ENCODE data around the gene CYB5D1.
"Not testable (repeated sequence)": the region's sequence is repeated elsewhere in the genome, so short reads cannot be mapped to it uniquely, and the experiment has no call there.

The CYB5D1 gene

DNA sequence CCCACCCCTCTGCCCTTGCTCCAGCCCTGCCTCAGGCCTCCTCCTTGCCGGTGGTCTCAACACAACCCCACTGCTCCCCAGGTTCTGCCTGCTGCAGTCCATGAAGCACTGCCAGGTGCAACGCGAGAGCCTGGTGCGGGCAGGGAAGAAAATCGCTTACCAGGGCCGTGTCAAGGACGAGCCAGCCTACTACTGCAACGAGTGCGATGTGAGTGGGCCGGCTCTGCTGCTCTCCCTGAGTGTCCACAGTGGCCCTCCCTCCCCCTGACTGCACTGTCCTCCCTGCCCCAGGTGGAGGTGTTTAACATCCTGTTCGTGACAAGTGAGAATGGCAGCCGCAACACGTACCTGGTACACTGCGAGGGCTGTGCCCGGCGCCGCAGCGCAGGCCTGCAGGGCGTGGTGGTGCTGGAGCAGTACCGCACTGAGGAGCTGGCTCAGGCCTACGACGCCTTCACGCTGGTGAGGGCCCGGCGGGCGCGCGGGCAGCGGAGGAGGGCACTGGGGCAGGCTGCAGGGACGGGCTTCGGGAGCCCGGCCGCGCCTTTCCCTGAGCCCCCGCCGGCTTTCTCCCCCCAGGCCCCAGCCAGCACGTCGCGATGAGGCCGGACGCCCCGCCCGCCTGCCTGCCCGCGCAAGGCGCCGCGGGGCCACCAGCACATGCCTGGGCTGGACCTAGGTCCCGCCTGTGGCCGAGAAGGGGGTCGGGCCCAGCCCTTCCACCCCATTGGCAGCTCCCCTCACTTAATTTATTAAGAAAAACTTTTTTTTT is 4.7 kb upstream of the CYB5D1 start:
- no peaks in the 10 kb centered on the region for H3K9me3 Mint-ChIP-seq
- no peak overlapping the region for H3K4me3 Mint-ChIP-seq
- H3K27ac Mint-ChIP-seq = no peak overlapping the region
- CTCF ChIA-PET = interaction anchor here (1.3 to 2.5 kb wide), 2 partner anchors 8 to 110 kb away, joined by 3 to 10 read pairs; no protein-coding TSS in a partner anchor
- no peak for DNase-seq
- peaks cover 13% of the 10 kb centered on the region for H3K36me3 Mint-ChIP-seq
- no peaks in the 10 kb centered on the region for H3K27me3 Mint-ChIP-seq
- H3K4me1 Mint-ChIP-seq = peaks cover 33% of the 10 kb centered on the region

DNA sequence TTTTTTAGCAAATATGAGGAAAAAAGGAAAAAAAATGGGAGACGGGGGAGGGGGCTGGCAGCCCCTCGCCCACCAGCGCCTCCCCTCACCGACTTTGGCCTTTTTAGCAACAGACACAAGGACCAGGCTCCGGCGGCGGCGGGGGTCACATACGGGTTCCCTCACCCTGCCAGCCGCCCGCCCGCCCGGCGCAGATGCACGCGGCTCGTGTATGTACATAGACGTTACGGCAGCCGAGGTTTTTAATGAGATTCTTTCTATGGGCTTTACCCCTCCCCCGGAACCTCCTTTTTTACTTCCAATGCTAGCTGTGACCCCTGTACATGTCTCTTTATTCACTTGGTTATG is 4.1 kb upstream of the CYB5D1 start:
- peak overlapping the region; percentile 21 for H3K27ac Mint-ChIP-seq
- peaks cover 33% of the 10 kb centered on the region for H3K4me1 Mint-ChIP-seq
- H3K36me3 Mint-ChIP-seq = peaks cover 13% of the 10 kb centered on the region
- CTCF ChIA-PET = interaction anchor here (1.3 kb wide), 1 partner anchor 8 kb away, joined by 3 read pairs; no protein-coding TSS in a partner anchor
- no peaks in the 10 kb centered on the region for H3K9me3 Mint-ChIP-seq
- DNase-seq = no peak
- H3K4me3 Mint-ChIP-seq = no peak overlapping the region
- H3K27me3 Mint-ChIP-seq = no peaks in the 10 kb centered on the region

DNA sequence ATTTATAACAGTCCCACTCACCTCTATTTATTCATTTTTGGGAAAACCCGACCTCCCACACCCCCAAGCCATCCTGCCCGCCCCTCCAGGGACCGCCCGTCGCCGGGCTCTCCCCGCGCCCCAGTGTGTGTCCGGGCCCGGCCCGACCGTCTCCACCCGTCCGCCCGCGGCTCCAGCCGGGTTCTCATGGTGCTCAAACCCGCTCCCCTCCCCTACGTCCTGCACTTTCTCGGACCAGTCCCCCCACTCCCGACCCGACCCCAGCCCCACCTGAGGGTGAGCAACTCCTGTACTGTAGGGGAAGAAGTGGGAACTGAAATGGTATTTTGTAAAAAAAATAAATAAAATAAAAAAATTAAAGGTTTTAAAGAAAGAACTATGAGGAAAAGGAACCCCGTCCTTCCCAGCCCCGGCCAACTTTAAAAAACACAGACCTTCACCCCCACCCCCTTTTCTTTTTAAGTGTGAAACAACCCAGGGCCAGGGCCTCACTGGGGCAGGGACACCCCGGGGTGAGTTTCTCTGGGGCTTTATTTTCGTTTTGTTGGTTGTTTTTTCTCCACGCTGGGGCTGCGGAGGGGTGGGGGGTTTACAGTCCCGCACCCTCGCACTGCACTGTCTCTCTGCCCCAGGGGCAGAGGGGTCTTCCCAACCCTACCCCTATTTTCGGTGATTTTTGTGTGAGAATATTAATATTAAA is 3.6 kb upstream of the CYB5D1 start:
- Mint-ChIP-seq H3K36me3 (peaks cover 13% of the 10 kb centered on the region), H3K9me3 (no peaks in the 10 kb centered on the region), H3K27me3 (no peaks in the 10 kb centered on the region), H3K4me1 (peaks cover 33% of the 10 kb centered on the region), H3K27ac (peak overlapping the region; percentile 21), H3K4me3 (no peak overlapping the region)
- CTCF ChIA-PET = interaction anchor here (1.3 kb wide), 1 partner anchor 9 kb away, joined by 3 read pairs; no protein-coding TSS in a partner anchor
- no peak for DNase-seq

DNA sequence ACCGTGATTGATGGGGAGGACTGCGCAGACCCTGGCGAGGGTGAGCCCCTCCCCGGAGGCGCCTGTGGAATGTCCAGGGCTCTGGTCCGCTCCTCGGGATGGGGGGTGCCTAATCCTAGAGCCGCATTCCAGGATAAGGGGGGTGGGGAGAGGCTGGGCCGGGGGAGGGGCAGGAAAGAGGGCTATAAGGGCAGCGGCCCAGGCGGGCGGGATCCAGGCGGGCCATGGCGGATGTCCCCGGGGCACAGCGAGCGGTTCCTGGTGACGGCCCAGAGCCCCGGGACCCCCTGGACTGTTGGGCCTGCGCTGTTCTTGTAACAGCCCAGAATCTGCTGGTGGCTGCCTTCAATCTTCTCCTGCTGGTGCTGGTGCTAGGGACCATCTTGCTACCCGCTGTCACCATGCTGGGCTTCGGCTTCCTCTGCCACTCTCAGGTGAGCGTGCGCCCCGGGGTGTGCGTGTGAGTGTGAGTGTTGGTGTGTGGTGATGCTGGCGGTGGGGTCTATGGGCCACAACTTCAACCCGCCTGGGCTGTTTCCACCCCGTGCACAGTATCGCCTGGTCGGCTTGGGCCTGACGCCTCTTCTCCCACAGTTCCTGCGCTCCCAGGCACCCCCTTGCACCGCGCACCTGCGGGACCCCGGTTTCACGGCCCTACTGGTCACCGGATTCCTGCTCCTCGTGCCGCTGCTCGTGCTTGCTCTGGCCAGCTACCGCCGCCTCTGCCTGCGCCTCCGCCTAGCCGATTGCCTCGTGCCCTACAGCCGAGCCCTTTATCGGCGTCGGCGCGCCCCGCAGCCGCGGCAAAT is 2.7 kb upstream of the CYB5D1 start, which contains the start of gene TMEM88:
Gene TMEM88, plus strand, starts transcription at position 216 of the 809 bp plus-strand sequence. Its CDS starts 9 bp downstream, at position 225.
- Mint-ChIP-seq H3K36me3 (peaks cover 9% of the 10 kb centered on the region), H3K27me3 (no peaks in the 10 kb centered on the region), H3K4me3 (no peak within 1 kb of the TSS), H3K4me1 (peaks cover 30% of the 10 kb centered on the region), H3K27ac (peak within 1 kb of the TSS; percentile 42), H3K9me3 (no peaks in the 10 kb centered on the region)
- no peak for DNase-seq
- CTCF ChIA-PET = interaction anchor here (1.2 kb wide), 1 partner anchor 20 kb away, joined by 4 read pairs; no protein-coding TSS in a partner anchor

DNA sequence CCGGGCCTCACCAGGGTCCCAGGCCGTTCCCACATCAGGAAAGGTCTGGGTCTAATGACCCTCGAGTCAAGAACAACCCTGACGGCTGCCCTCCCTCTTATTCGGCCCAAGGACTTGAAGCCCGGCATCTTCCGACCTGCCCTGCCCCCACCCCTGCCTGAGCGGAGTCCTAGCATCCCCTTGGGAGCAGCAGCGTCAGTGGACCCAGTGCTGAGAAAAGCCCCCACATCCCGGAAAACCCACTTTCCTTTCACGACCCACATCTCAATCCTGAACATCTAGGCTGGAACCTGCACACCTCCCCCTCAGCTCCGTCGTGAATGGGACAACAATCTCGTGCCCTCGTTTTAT is 2.2 kb upstream of the CYB5D1 start:
- no peak overlapping the region for H3K4me3 Mint-ChIP-seq
- peak overlapping the region; percentile 42 for H3K27ac Mint-ChIP-seq
- H3K27me3 Mint-ChIP-seq = no peaks in the 10 kb centered on the region
- peaks cover 25% of the 10 kb centered on the region for H3K4me1 Mint-ChIP-seq
- peaks cover 9% of the 10 kb centered on the region for H3K36me3 Mint-ChIP-seq
- CTCF ChIA-PET = interaction anchor here (1.2 kb wide), 1 partner anchor 21 kb away, joined by 4 read pairs; no protein-coding TSS in a partner anchor
- H3K9me3 Mint-ChIP-seq = no peaks in the 10 kb centered on the region
- DNase-seq = no peak

DNA sequence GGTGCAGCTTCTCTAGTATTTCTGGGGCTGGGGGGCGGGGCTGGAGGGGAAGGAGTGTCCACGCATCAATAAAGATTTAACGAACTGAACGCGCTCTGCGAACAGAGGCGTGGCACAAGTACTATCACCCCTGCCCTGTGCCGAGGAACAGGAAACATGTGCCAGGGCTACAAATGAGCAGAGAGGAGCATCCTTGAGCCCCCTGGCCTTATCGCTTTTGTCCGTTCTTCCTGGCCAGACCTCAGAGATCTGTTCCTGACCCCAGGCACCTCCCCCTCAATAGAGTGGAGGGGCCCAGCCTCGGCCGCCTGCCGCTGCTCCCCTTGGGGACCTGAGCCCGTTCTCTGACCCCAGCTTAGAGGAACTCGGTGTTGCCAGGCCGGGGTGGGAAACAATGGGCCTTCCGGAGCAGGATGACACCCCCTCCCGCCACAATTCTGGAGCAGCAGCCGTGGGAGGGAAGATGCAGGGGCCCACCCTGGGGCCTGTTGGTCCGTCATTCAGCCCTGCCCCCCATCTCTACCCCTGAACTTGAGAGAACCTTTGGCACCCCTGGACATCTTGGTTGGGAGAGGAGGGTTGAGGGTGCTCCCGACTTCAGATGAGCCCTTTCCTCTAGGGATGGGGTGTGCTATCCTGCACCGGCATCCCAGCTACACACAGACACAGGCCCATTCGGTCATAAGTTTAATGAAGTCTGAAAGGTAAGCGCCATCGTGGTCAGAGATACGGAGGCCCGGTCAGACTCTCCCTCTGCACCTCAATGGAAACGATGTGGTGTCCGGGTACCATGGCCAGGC is 1.6 kb upstream of the CYB5D1 start:
- H3K27ac Mint-ChIP-seq = no peak overlapping the region
- no peak overlapping the region for H3K4me3 Mint-ChIP-seq
- H3K27me3 Mint-ChIP-seq = no peaks in the 10 kb centered on the region
- peaks cover 19% of the 10 kb centered on the region for H3K4me1 Mint-ChIP-seq
- no peaks in the 10 kb centered on the region for H3K9me3 Mint-ChIP-seq
- DNase-seq = peak; percentile 40
- H3K36me3 Mint-ChIP-seq = peaks cover 9% of the 10 kb centered on the region
- CTCF ChIA-PET = interaction anchor here (1.1 to 1.5 kb wide), 7 partner anchors 17 to 76 kb away, joined by 3 to 13 read pairs (median 5); partner anchors contain the start of genes CNTROB, KDM6B and TRAPPC1

DNA sequence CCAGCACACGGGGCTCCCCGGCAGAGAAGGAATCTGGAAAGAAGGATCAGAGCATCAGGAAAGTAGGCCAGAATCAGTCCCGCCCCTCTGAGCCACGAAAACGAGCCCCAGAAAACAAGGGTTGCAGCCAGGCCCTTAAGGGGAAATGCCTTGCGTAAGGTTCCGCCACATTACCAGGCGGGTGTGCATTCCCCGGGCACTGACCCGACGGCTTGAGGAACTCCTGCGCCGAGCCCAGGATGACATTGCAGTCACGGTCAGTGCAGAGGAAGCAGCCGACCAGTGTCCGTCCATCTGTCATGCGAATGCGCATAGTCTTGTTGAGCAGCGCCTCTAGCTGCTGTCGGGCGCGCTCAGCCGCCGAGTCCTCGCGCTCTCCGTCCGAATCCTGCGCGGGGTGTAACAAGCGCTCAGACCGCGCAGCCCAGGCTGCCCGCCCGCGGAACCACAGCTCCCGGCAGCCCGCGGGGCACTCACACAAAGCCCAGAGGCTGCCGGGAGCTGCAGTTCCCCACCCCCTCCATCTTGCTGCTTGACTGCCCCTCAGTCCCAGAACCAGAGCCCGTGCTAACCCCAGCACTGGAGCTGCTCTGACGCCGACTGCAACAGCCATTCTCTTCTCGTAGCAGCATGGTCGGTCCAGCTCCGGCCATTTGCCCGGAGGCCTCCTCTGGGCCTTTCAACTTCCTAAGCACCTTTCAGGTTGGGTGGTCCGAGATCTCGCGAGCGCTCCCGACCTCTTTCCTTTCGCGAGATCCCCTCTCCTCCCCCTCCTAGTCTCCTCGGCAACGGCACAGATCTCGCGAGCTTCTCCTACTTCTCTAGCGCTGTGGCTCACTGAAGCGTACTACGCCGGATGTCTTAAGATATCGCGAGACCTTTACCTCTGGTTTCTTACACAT is 741 bp upstream of the CYB5D1 start, which contains the start of gene NAA38:
Gene NAA38, minus strand, starts transcription at position 749 of the 902 bp plus-strand sequence. Its CDS starts 96 bp downstream, at position 653.
- no peak within 1 kb of the TSS for H3K4me3 Mint-ChIP-seq
- H3K36me3 Mint-ChIP-seq = peaks cover 9% of the 10 kb centered on the region
- no peaks in the 10 kb centered on the region for H3K9me3 Mint-ChIP-seq
- no peak within 1 kb of the TSS for H3K27ac Mint-ChIP-seq
- CTCF ChIA-PET = interaction anchor here (0.6 to 1.5 kb wide), 12 partner anchors 13 to 140 kb away, joined by 3 to 13 read pairs (median 4); partner anchors contain the start of genes CNTROB, KDM6B and TRAPPC1
- peaks cover 10% of the 10 kb centered on the region for H3K4me1 Mint-ChIP-seq
- peak; percentile 98 for DNase-seq
- no peaks in the 10 kb centered on the region for H3K27me3 Mint-ChIP-seq

DNA sequence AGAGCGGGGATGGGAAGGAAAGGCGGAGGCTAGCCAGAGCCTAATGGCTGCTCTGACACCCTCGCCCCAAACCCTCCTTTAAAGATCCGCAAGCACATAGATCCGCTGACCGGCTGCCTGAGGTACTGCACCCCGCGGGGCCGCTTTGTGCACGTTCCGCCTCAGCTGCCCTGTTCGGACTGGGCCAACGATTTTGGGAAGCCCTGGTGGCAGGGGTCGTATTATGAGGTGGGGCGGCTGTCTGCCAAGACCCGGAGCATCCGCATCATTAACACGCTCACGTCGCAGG is 663 bp downstream of the CYB5D1 start:
- H3K36me3 Mint-ChIP-seq = peaks cover 9% of the 10 kb centered on the region
- DNase-seq = peak; percentile 62
- no peak overlapping the region for H3K27ac Mint-ChIP-seq
- H3K4me3 Mint-ChIP-seq = no peak overlapping the region
- peaks cover 8% of the 10 kb centered on the region for H3K4me1 Mint-ChIP-seq
- no peaks in the 10 kb centered on the region for H3K27me3 Mint-ChIP-seq
- H3K9me3 Mint-ChIP-seq = no peaks in the 10 kb centered on the region
- CTCF ChIA-PET = interaction anchor here (0.6 to 9.5 kb wide), 4 partner anchors 58 to 199 kb away, joined by 3 to 120 read pairs (median 6); partner anchors contain the start of gene RNF227

DNA sequence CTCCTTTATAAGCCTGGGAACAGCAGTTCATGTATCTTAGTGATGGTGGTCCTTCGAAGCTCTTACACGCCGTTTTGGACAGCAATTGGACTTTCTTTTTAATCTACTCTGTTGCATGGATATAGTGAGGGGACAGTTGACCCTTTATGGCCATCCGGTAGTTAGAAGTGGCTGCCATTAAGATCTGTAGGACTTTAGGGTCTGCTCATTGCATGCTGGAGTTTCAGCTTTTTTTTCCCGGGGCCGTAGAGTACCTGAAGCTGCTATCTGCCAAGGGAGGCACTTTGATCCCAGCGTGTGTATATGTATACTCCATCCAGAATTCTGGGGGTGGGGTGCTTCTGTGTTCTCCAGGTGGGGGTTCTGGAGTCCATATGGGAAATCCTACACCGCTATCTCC is 1.2 kb downstream of the CYB5D1 start:
- DNase-seq = no peak
- Mint-ChIP-seq H3K9me3 (no peaks in the 10 kb centered on the region), H3K27me3 (no peaks in the 10 kb centered on the region), H3K27ac (no peak overlapping the region), H3K4me1 (peaks cover 5% of the 10 kb centered on the region), H3K4me3 (no peak overlapping the region), H3K36me3 (peaks cover 5% of the 10 kb centered on the region)
- CTCF ChIA-PET = interaction anchor here (0.6 to 9.5 kb wide), 8 partner anchors 13 to 199 kb away, joined by 3 to 120 read pairs (median 4); partner anchors contain the start of gene RNF227

DNA sequence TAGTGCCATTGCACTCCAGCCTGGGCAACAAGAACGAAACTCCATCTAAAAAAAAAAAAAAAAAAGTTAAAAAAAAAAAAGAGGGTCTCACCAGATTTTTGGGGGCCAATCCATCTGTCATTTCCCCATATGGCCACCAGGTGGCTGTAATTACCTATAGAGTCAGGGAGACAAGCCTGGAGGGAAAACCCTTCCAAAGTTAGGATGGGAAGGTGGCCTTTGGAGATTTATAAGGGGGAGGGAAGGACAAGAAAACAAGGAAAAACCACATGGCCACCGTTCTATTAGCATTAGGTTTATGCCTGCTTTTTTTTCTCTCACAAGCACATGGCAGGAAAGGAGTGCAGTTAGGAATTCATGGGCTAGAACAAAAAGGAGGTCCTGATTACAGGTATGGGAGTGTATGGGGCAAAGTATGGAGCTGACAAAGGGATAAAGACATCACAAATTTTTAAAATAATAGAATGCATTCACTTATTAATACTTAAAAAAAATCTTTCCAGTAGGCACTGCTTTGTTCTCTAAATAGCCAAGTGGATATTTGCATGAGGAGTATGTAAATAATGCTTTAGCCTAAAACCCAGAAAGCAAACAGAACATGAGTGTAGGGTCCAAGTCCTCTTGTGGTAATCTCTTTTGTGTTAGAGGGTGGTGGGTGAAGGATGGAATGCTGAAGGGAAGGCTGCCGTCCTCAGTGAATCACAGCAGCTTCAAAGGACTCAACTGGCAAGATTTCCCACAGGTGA is 5.1 kb downstream of the CYB5D1 start:
- CTCF ChIA-PET = interaction anchor here (0.6 to 9.5 kb wide), 18 partner anchors 9 to 209 kb away, joined by 3 to 120 read pairs (median 4); no protein-coding TSS in a partner anchor
- peaks cover 18% of the 10 kb centered on the region for H3K4me1 Mint-ChIP-seq
- no peak overlapping the region for H3K27ac Mint-ChIP-seq
- no peak overlapping the region for H3K4me3 Mint-ChIP-seq
- H3K9me3 Mint-ChIP-seq = no peaks in the 10 kb centered on the region
- peaks cover 14% of the 10 kb centered on the region for H3K36me3 Mint-ChIP-seq
- no peaks in the 10 kb centered on the region for H3K27me3 Mint-ChIP-seq
- DNase-seq = peak; percentile 66

DNA sequence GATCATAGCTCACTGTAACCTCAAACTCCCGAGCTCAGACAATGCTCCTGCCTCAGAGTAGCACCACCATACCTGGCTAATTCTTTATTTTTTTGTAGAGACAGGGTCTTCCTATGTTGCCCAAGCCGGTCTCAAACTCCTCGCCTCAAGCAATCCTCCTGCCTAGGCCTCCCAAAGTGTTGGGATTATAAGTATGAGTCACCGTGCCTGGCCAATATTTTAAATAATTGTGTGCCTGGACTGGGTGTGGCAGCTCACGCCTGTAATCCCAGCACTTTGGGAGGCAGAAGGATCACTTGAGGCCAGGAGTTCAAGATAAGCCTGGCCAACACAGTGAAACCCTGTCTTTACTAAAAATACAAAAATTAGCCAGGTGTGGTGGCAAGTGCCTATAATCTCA is 6.6 kb downstream of the CYB5D1 start:
- H3K36me3 Mint-ChIP-seq = peaks cover 15% of the 10 kb centered on the region
- not testable (repeated sequence) for DNase-seq

More for the DNA sequence above, 6.6 kb downstream of the CYB5D1 start:
- H3K4me3 Mint-ChIP-seq, H3K27me3 Mint-ChIP-seq, H3K27ac Mint-ChIP-seq, H3K9me3 Mint-ChIP-seq: not testable (repeated sequence)
- CTCF ChIA-PET = interaction anchor here (0.7 to 9.5 kb wide), 14 partner anchors 11 to 182 kb away, joined by 3 to 120 read pairs (median 4); no protein-coding TSS in a partner anchor
- peaks cover 29% of the 10 kb centered on the region for H3K4me1 Mint-ChIP-seq
